IMR-90 (cell line): Measurements from ENCODE around the gene TRIM66. TPM values are rescaled to one million over a fixed set of nuclear protein-coding genes. Genes with fewer than 3 reads are reported as not detected.

Source experiments
- ATAC-seq: fragments of 200-7000 bp; cut with Tn5 transposase; 2 replicates; pipeline ENCODE4 v1.9.1; 2020; ENCODE audit warnings: low read depth, mild to moderate bottlenecking, moderate library complexity
- BruUV-seq: library from RNA; stranded (reverse); fragments of 400-500 nt; replicated peaks from 2 replicates; lab custom pipeline; 2021; lab: Mats Ljungman, UMichigan
- CTCF ChIA-PET: fragments of 300-600 bp; formaldehyde crosslinking; extraction: SDS; loops from one replicate; lab custom pipeline; 2021; ENCODE audit warnings: antibody characterized with exemption; lab: Yijun Ruan, JAX
- POLR2A ChIA-PET: fragments of 300-600 bp; sonication (Branson Sonifier 250); formaldehyde crosslinking; loops from one replicate; lab custom pipeline; 2022; ENCODE audit warnings: antibody characterized with exemption; ENCODE audit not compliant: unreplicated experiment; lab: Charles Lee
- DNase-seq: peaks from one replicate; pipeline ENCODE4 v3.0.0; 2013
- H2AFZ ChIP-seq: replicated peaks from 2 replicates; pipeline ENCODE3; 2013; ENCODE audit warnings: low read length, mild to moderate bottlenecking; ENCODE audit not compliant: poor library complexity
- H2AK5ac ChIP-seq: 2 replicates; pipeline ENCODE4 v1.6.1; 2013; ENCODE audit warnings: low read depth, low read length, inconsistent platforms
- H2AK9ac ChIP-seq: replicated peaks from 2 replicates; pipeline ENCODE3; 2013; ENCODE audit warnings: mild to moderate bottlenecking, low read depth, low read length, moderate library complexity; ENCODE audit not compliant: poor library complexity
- H2BK120ac ChIP-seq: 2 replicates; pipeline ENCODE4 v1.6.1; 2013; ENCODE audit warnings: low read depth, low read length, inconsistent platforms
- H2BK15ac ChIP-seq: 3 replicates; pipeline ENCODE4 v1.6.1; 2013; ENCODE audit warnings: low read depth, low read length, inconsistent platforms
- H2BK20ac ChIP-seq: 2 replicates; pipeline ENCODE4 v1.6.1; 2013; ENCODE audit warnings: low read depth, mild to moderate bottlenecking, inconsistent platforms, low read length, moderate library complexity
- H2BK5ac ChIP-seq: 2 replicates; pipeline ENCODE4 v1.6.1; 2013; ENCODE audit warnings: mild to moderate bottlenecking, low read depth, low read length, inconsistent platforms; ENCODE audit not compliant: poor library complexity, severe bottlenecking
- H3K14ac ChIP-seq: replicated peaks from 2 replicates; pipeline ENCODE4 v1.6.1; 2013; ENCODE audit warnings: low read depth, low read length, inconsistent platforms
- H3K18ac ChIP-seq: 2 replicates; pipeline ENCODE4 v1.6.1; 2013; ENCODE audit warnings: low read depth, low read length, control low read depth
- H3K23ac ChIP-seq: 2 replicates; pipeline ENCODE4 v1.6.1; 2013; ENCODE audit warnings: low read depth, low read length, inconsistent platforms
- H3K27ac ChIP-seq: 2 replicates; pipeline ENCODE4 v1.5.1; 2013; ENCODE audit warnings: mild to moderate bottlenecking, control low read depth, low read length; ENCODE audit not compliant: insufficient read depth
- H3K27me3 ChIP-seq: 2 replicates; pipeline ENCODE4 v1.6.1; 2013; ENCODE audit warnings: low read length; ENCODE audit not compliant: control insufficient read depth, insufficient read depth
- H3K36me3 ChIP-seq: 2 replicates; pipeline ENCODE4 v1.6.1; 2013; ENCODE audit warnings: low read length, mixed read lengths; ENCODE audit not compliant: control insufficient read depth, insufficient read depth
- H3K4ac ChIP-seq: 2 replicates; pipeline ENCODE4 v1.6.1; 2013; ENCODE audit warnings: low read depth, low read length, inconsistent platforms
- H3K4me1 ChIP-seq: 2 replicates; pipeline ENCODE4 v1.6.1; 2013; ENCODE audit warnings: low read length, mixed read lengths; ENCODE audit not compliant: control insufficient read depth, insufficient read depth
- H3K4me2 ChIP-seq: 2 replicates; pipeline ENCODE4 v1.6.1; 2013; ENCODE audit warnings: low read depth, mild to moderate bottlenecking, control low read depth, low read length, moderate library complexity
- H3K4me3 ChIP-seq: 2 replicates; pipeline ENCODE4 v1.5.1; 2013; ENCODE audit warnings: low read depth, mild to moderate bottlenecking, control low read depth, low read length, moderate library complexity; ENCODE audit not compliant: insufficient read depth
- H3K56ac ChIP-seq: 2 replicates; pipeline ENCODE4 v1.6.1; 2013; ENCODE audit warnings: low read length, inconsistent platforms; ENCODE audit not compliant: insufficient read depth; ENCODE audit errors: extremely low read depth
- H3K79me1 ChIP-seq, 2 experiments: 2 replicates each; pipeline ENCODE4 v1.6.1; 2013; ENCODE audit warnings: low read length in 2 of 2, inconsistent platforms in 1 of 2, low read depth in 1 of 2
- H3K9ac ChIP-seq: 2 replicates; pipeline ENCODE4 v1.6.1; 2013; ENCODE audit warnings: low read depth, low read length, control low read depth
- H3K9me1 ChIP-seq: 2 replicates; pipeline ENCODE4 v1.6.1; 2013; ENCODE audit warnings: low read length, inconsistent platforms; ENCODE audit not compliant: insufficient read depth
- H3K9me3 ChIP-seq: 2 replicates; pipeline ENCODE4 v1.6.1; 2013; ENCODE audit warnings: low read length; ENCODE audit not compliant: control insufficient read depth, insufficient read depth
- H4K20me1 ChIP-seq: 2 replicates; pipeline ENCODE4 v1.6.1; 2013; ENCODE audit warnings: low read length, inconsistent platforms; ENCODE audit not compliant: insufficient read depth
- H4K5ac ChIP-seq: 2 replicates; pipeline ENCODE4 v1.6.1; 2013; ENCODE audit warnings: mild to moderate bottlenecking, low read depth, low read length, control low read depth
- H4K8ac ChIP-seq, 2 experiments: 2 replicates each; pipeline ENCODE4 v1.6.1; 2013; ENCODE audit warnings: low read depth in 2 of 2, low read length in 2 of 2, control low read depth in 1 of 2, inconsistent platforms in 1 of 2
- H4K91ac ChIP-seq: 2 replicates; pipeline ENCODE4 v1.6.1; 2013; ENCODE audit warnings: low read depth, low read length, inconsistent platforms; ENCODE audit not compliant: insufficient read depth
- CEBPB ChIP-seq: IDR thresholded peaks from 2 replicates; pipeline ENCODE4 v1.6.1; 2012; ENCODE audit warnings: low read depth, low read length, improper control_type of control experiment
- MAFK ChIP-seq: IDR thresholded peaks from 2 replicates; pipeline ENCODE4 v1.6.1; 2012; ENCODE audit warnings: low read depth, low read length, improper control_type of control experiment
- POLR2A ChIP-seq: IDR thresholded peaks from 2 replicates; pipeline ENCODE4 v1.6.1; 2012; ENCODE audit warnings: mild to moderate bottlenecking, low read depth, low read length
- WGBS, 2 experiments: methylation state at CpG; one replicate each; pipeline versions ENCODE4 v1.1.5 to v1.1.7; 2013; ENCODE audit warnings: missing lambda C conversion rate in 2 of 2; ENCODE audit not compliant: insufficient read length in 1 of 2; ENCODE audit errors: extremely low coverage in 2 of 2; 5-methylcytosine and 5-hydroxymethylcytosine counted together
- dilution Hi-C: fragments of 300-500 bp; cut with HindIII; formaldehyde crosslinking; loops from one replicate; pipeline ENCODE4 v1.14.3; 2018; ENCODE audit warnings: low sequenced_read_pairs; ENCODE audit not compliant: unreplicated experiment
- in situ Hi-C: fragments of 300-500 bp; cut with MboI; formaldehyde crosslinking; loops from 3 replicates; pipeline ENCODE4 v1.14.3; 2019; ENCODE audit warnings: low sequenced_read_pairs, inconsistent platforms, mixed read lengths
- intact Hi-C: fragments of 100-400 bp; cut with micrococcal nuclease; formaldehyde crosslinking; loops from 2 replicates; pipeline ENCODE4 v1.10.0; 2022
- polyA plus RNA-seq, 3 experiments: library from polyadenylated mRNA; depleted of rRNA; stranded (reverse); fragments of >200 nt; gene quantifications; 2 replicates each; pipeline ENCODE4 v1.2.3, GENCODE V29; 2012; ENCODE audit warnings: low replicate concordance in 1 of 3
- total RNA-seq: library from RNA; depleted of rRNA; stranded (reverse); fragments of >200 nt; gene quantifications from 2 replicates; pipeline ENCODE4 v1.2.3, GENCODE V29; 2012

The TRIM66 gene
- total and polyA plus RNA-seq, 2 of the 4 experiments (the other 2 are of a cell fraction): 4.4 to 5.0 TPM

- no peak overlapping the region for H3K23ac ChIP-seq
- no peaks in the 10 kb centered on the region for H3K9me3 ChIP-seq
- no peak overlapping the region for H3K9ac ChIP-seq
- no peak overlapping the region for H3K56ac ChIP-seq
- H3K4me1 ChIP-seq: peaks cover 4% of the 10 kb centered on the region; the same call in 1 of the 2 replicates
- BruUV-seq: no TSS peak
- H3K79me1 ChIP-seq: peaks cover 18 to 46% of the 10 kb centered on the region in 2 experiments
- ChIA-PET CTCF (interaction anchor here (1.3 kb wide), 1 partner anchor 9 kb away, joined by 3 read pairs; no protein-coding TSS in a partner anchor), POLR2A (no interaction called here)
- H4K20me1 ChIP-seq: peaks cover 8% of the 10 kb centered on the region; the same call in 1 of the 2 replicates
- H4K8ac ChIP-seq: no peak overlapping the region
- dilution Hi-C loops (no loop called here), intact Hi-C loops (loop anchor here (10.0 kb wide), 1 partner anchor 444 kb away; no protein-coding TSS in a partner anchor), in situ Hi-C loops (loop anchor here (25.0 kb wide), 1 partner anchor 447 kb away; no protein-coding TSS in a partner anchor)
- no peak overlapping the region for H2BK15ac ChIP-seq
- DNase-seq (no peak), ATAC-seq (no peak)
- no peak overlapping the region for H3K4me2 ChIP-seq
- H4K91ac ChIP-seq: no peak overlapping the region
- H2BK5ac ChIP-seq: no peak overlapping the region
- no peak overlapping the region; the same call in 1 of the 2 replicates for H2AK5ac ChIP-seq
- H2BK120ac ChIP-seq: no peak overlapping the region
- no peak overlapping the region for H3K27ac ChIP-seq
- no peak overlapping the region for H3K4me3 ChIP-seq
- no peak overlapping the region for H2BK20ac ChIP-seq
- no CpG with 5 or more reads among the region's 4 CpGs for WGBS, 2 experiments
- no peak overlapping the region for H3K18ac ChIP-seq
- H3K4ac ChIP-seq: no peak overlapping the region
- peaks cover 49% of the 10 kb centered on the region for H3K36me3 ChIP-seq
- H2AFZ ChIP-seq: no peak overlapping the region
- no peaks in the 10 kb centered on the region; the same call in 1 of the 2 replicates for H3K9me1 ChIP-seq
- no peaks in the 10 kb centered on the region for H3K27me3 ChIP-seq
- no peak overlapping the region for H2AK9ac ChIP-seq
- TF ChIP-seq POLR2A (no peak), CEBPB (no peak), MAFK (0 out of 2 replicates have a peak, but pooled peaks have one; percentile 26)
- H3K14ac ChIP-seq: no peak overlapping the region
- no peak overlapping the region for H4K5ac ChIP-seq
Measured at GRCh38 chr11:8690374-8691342, 8.2 kb upstream of the TRIM66 start.
